Activated CD4-positive, alpha-beta T cell treated with anti-CD3 and anti-CD28 coated beads, Interleukin-2, amount 50 U/mL, for 4 hours (primary cell): ENCODE data around the gene FARS2.

Experiments
- DNase-seq, 2 experiments: peaks; one replicate each; pipeline ENCODE4 v3.0.0-alpha.2; 2020

Gene FARS2

GRCh38 chr6:5471637-5472398, 210.5 kb downstream of the FARS2 start:
- no peak for DNase-seq

- DNase-seq, result no peak
Measured at GRCh38 chr6:5472571-5472970, 211.3 kb downstream of the FARS2 start.

DNA sequence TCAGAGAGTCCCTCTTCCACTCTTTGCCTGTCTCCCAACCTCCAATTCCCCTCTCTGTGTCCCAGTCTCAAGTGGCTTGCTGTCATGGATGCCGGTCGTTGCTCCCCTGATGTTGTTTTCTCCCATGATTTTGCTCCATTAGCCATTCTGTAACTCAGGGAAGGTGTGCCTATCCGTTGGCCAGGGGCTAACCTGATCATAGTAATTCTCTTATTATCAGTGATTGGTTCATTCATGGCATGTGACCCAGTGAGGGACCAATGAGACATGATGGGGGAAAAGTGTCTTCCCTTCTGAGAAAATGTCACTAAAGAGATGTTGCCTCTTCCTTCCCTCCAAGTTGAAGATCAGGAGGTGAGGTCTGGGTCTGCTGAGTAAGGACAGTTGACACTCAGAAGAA, 214.5 kb downstream of the FARS2 start:
- DNase-seq, result no peak

- DNase-seq, result no peak
Measured at GRCh38 chr6:5478380-5478779, 217.1 kb downstream of the FARS2 start.

- DNase-seq, result no peak
Measured at GRCh38 chr6:5481033-5481432, 219.7 kb downstream of the FARS2 start.

DNA sequence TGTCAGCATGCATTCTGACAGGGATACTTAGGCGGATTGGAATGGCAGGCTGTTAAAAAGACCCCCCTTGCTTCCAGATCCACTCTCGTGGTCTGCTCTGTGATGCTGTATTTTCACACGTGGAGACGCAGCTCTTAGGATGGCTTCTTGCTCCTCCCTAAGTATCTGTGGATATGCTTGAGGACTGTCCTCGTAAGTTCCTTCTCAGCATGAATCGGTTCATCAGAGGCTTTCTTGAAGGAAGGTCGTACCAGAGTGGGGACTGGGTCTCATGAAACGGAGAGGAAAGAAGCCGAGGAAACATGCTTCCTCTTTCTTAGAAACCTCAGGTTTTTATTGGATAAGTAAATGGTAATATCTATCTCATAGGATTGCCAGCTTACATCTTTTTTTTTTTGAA, 220.4 kb downstream of the FARS2 start:
- DNase-seq, result no peak

- DNase-seq, result no peak
Measured at GRCh38 chr6:5482619-5483018, 221.3 kb downstream of the FARS2 start.

DNA sequence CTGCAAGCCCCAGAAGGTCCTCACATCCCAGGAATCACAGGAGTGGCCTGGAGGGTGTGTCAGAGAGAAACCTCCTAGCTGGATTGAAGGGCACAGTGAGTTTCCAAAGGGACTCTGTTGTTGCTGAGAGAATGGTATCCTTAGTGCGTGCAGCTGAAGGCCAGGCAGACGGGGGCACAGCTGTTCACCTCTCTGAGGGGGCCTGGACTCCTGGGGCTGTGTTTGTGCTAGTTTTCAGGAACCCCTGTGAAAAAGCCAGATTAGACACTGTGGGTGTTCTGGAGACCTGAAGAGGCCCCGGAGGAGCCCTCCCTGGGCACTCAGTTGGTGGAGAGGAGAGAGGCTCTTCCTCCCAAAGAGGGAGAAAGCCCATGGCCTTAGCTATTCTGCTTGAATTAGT, 223.4 kb downstream of the FARS2 start:
- DNase-seq, result no peak

DNA sequence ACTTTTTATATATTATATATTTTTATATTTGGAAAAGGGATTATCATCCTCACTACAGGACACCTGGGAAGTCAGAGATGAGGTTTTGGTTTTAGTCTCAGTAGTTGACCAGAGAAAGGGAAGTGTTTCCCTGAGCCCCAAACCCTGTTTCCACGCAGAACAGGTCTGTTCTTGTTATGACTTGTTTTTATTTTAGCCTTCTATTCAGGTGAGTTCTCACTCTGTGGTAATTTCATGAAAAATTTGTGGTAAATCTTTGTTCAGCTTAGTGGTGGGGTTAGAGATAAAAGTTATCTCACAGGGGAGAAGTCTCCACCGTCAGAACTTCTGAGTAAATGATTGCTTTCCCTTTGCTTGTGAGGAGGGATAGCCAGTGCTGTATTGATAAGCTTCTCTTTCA, 224.9 kb downstream of the FARS2 start:
- no peak for DNase-seq

DNA sequence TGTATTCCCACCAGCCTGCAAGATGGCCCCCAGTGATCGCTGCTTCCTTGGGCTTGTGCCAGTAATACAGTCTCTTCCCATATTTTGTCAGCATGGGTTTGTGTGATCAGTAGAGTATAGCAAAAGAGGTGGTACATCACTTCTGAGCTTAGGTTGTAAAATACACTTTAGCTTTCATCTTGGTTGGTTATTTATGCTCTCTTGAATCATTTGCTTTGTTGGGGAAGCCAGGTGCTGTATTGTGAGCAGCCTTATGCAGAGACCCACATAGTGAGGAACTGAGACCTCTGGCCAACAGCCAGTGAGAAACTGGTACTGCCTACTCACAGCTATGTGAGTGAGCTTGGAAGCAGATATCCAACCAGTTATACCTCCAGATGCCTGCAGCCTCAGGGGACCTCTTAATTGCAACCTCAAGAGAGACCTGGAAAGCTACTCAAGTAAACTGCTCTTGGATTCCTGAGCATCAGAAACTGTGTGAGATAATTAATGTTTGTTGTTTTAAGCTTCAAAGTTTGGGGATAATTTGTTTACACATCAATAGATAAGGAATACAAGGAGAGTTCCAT, 229.3 kb downstream of the FARS2 start:
- DNase-seq, result no peak

DNA sequence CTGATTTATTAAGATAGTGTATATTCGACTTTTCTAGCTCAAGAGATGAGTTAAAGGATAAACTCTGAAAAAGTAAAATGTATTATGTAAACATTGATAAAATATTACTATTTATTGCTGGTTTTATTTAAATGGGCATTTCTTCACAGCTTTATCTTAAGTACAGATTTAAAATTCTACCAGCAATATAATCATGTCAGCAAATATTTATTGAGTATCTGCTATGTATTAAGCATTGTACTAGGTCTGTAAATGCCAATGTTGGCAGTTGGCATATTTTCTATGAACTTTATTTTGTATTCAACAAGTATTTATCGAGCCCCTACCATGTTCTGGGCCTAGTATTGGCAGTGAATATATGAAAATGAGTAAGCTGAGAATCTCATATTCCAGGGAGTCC, 231.0 kb downstream of the FARS2 start:
- DNase-seq, result no peak

- DNase-seq, result no peak
Measured at GRCh38 chr6:5493806-5494205, 232.5 kb downstream of the FARS2 start.

GRCh38 chr6:5497896-5498578, 236.7 kb downstream of the FARS2 start:
- no peak for DNase-seq

DNA sequence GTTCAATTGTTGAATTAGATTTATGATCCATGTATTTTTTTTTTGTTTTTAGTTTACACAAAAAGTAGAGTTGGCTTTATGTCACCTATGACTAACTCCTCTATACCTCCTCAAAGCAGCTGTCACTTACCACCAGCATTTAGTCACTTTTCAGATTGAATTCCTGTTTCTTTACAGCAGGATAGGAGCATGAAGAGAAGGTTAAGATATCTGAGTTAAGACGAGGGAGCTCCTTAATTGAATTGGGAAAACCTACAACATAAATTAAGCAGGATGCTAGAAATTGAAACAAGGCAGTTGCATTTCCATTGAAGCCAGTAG, 237.2 kb downstream of the FARS2 start:
- DNase-seq, result no peak

DNA sequence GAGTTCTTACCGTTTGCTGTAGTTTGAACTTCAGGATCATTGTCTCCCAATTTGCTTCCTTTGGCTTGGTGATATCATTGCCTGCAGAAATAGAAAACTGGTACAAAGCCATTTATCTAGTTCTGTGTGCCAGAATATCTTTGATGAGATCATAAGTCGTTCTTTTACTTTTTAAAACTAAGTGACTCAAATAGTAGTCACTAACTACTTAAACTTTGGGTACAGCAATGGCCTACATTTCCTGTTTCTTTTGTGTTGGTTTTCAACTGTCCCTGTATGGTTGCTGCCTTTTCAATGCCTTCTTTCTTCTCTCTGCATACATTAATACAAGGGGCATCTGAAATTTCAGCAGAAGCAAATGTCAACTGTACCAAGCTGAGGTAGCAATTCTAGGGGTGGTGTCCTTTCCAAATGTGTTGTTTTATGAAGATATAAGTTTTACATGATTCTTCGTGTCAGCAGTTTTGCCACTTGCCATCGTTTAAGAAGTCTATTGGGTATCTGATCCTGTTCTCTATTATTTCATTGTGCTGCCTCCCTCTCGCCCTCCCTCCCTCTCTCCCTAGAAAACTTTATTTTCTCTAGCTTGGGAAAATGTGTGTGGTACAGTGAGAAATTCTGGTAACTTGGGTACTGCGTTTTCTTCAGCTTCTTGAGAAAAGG, 238.5 kb downstream of the FARS2 start:
- DNase-seq, result no peak

- no peak for DNase-seq
Measured at GRCh38 chr6:5501837-5502236, 240.5 kb downstream of the FARS2 start.

DNA sequence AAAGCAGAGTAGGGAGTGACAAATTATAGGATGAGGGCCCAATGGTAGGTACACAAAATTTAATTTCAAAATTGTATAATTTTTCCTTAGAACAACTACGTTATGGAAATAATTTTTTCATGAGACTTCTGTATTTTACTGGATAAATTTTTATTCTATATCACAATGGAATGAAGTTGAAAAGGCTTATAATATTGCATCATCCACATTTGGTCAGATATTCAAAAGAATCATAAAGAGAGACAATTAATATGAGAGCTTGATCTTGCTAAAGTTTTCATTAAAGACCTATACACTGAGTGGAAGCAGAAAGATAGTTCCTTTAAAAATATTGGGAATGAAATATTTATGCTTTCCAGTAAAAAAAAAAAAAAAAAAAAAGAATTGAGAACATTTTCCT, 242.8 kb downstream of the FARS2 start:
- DNase-seq, result no peak

DNA sequence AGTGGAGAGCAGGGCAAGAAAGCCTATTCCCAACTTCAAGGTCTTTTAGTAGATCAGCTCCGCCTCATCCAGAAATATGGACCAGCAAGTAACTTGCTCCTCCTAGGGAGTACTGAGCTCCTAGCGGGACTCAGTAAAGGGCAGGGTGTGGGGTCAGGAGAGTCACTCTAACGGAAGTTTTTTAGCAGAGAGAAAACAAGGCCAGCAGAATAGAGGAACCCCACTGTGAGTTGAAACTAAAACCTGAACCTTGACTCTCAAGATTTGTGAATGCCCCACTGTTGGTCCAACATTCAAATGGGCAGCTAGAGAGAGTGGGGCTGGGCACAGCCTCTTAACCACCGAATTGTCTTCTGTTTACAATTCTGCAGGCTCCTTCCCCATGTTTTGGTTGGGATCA, 244.8 kb downstream of the FARS2 start:
- no peak for DNase-seq

GRCh38 chr6:5506597-5506996, 245.3 kb downstream of the FARS2 start:
- DNase-seq, result no peak

GRCh38 chr6:5507131-5507681, 245.9 kb downstream of the FARS2 start:
- no peak for DNase-seq

- DNase-seq, result no peak
Measured at GRCh38 chr6:5509106-5509505, 247.8 kb downstream of the FARS2 start.

DNA sequence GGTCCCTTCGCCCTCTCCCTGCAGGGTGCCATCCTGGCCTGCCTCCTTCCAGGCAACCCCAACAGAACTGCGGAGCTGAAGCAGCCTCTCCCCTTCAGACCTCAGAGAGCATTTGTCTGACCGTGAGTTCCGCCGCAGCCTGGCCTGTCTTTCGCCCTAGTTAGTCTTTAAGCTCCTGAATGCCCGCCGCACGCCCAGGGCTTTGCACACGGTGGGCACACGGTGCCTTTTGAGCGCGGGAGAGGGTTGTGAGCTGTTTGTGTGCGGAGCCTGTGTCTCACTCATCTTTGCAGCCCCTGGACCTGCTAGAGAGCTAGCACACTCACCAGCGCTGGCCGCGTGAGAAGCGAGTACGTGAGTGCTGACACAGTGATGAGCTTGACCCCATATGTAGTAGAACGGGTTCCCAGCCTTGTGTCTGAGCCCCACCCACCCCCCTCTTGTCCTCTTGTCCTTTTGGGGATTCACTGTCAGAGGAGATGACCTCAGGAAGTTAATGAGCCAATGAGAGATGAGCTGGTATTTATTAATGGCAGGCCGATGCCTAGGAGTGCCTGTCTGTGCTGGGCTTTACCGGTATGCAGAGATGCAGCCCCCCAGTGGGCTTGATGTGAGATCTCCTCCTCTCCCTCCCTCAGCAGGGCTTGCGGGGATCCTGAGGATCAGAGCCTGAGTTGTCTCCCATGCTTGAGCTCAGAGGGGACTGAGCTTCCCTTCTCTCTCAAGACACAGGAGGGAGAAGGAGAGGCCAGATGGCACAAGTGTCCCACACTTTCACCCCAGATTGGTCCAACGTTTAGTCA, 249.2 kb downstream of the FARS2 start:
- DNase-seq, result no peak

DNA sequence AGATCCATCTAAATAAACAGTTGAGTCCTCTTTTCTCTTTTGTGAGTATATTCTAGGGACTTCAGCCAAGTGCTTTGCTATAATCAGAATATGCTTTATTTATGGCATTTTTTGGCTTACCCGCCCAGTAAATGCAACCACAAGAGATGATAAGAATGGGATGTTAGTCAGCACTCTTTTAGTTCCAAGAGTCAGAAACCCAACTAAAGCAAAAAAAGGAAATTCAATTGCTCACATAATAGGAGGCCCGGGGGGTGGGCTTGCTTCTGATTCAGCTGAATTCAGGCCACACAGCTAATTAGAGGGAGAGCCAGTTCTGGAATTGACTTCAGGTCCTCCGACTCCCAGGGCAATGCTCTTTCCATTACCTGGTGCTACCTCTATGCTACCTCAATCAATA, 250.6 kb downstream of the FARS2 start:
- no peak for DNase-seq
